OCI-LY7 (cell line): ENCODE measurements around the gene FAM185A. TPM values are rescaled to one million over a fixed set of nuclear protein-coding genes. Genes with fewer than 3 reads are reported as not detected.

Source experiments
- BruUV-seq: library from RNA; stranded (reverse); fragments of 400-500 nt; replicated peaks from 2 replicates; lab custom pipeline; 2021; lab: Mats Ljungman, UMichigan
- CTCF ChIA-PET: fragments of 300-600 bp; sonication (Branson Sonifier 250); formaldehyde crosslinking; loops from one replicate; lab custom pipeline; 2022; ENCODE audit warnings: antibody characterized with exemption; ENCODE audit not compliant: unreplicated experiment; lab: Charles Lee
- POLR2A ChIA-PET: fragments of 300-600 bp; sonication (Branson Sonifier 250); formaldehyde crosslinking; loops from one replicate; lab custom pipeline; 2022; ENCODE audit warnings: antibody characterized with exemption; lab: Charles Lee
- DNase-seq: peaks from one replicate; pipeline ENCODE4 v3.0.0-alpha.2; 2015; ENCODE audit warnings: low spot score
- H2AFZ ChIP-seq: fragments of 200-600 bp; sonication (generic), shearing (Covaris generic); 2 replicates; pipeline ENCODE4 v1.6.1; 2014; ENCODE audit warnings: mild to moderate bottlenecking, antibody characterized with exemption, low read length, moderate library complexity
- H3K27ac ChIP-seq: fragments of 200-600 bp; sonication (generic); 2 replicates; pipeline ENCODE4 v1.5.1; 2014; ENCODE audit warnings: mixed run types, low read depth, mild to moderate bottlenecking, moderate library complexity, low read length, inconsistent platforms; ENCODE audit not compliant: poor library complexity, severe bottlenecking
- H3K36me3 ChIP-seq: fragments of 200-600 bp; sonication (generic); 2 replicates; pipeline ENCODE4 v1.6.1; 2014; ENCODE audit warnings: mild to moderate bottlenecking, antibody characterized with exemption, low read length, moderate library complexity, mixed read lengths; ENCODE audit not compliant: insufficient read depth
- H3K4me1 ChIP-seq: fragments of 200-600 bp; sonication (generic); 2 replicates; pipeline ENCODE4 v1.5.1; 2014; ENCODE audit warnings: mild to moderate bottlenecking, low read length; ENCODE audit not compliant: insufficient read depth, poor library complexity, severe bottlenecking
- H3K4me2 ChIP-seq: fragments of 200-600 bp; sonication (generic); 2 replicates; pipeline ENCODE4 v1.6.1; 2014; ENCODE audit warnings: mild to moderate bottlenecking, low read length
- H3K4me3 ChIP-seq: fragments of 200-600 bp; sonication (generic); 2 replicates; pipeline ENCODE4 v1.5.1; 2014; ENCODE audit warnings: mild to moderate bottlenecking, low read depth, low read length; ENCODE audit not compliant: poor library complexity, severe bottlenecking
- H3K79me2 ChIP-seq: fragments of 200-600 bp; sonication (generic); 2 replicates; pipeline ENCODE4 v1.6.1; 2016; ENCODE audit warnings: low read depth, mild to moderate bottlenecking, low read length, moderate library complexity, mixed read lengths; ENCODE audit not compliant: insufficient read depth
- H3K9me2 ChIP-seq: fragments of 200-600 bp; sonication (generic); 2 replicates; pipeline ENCODE4 v1.6.1; 2016; ENCODE audit warnings: mild to moderate bottlenecking, low read length, mixed read lengths; ENCODE audit not compliant: insufficient read depth
- H3K9me3 ChIP-seq: fragments of 200-600 bp; sonication (generic); 2 replicates; pipeline ENCODE4 v1.6.1; 2014; ENCODE audit warnings: mild to moderate bottlenecking, mixed run types, low read length, mixed read lengths
- H4K20me1 ChIP-seq: fragments of 200-600 bp; sonication (generic); 2 replicates; pipeline ENCODE4 v1.6.1; 2014; ENCODE audit warnings: mild to moderate bottlenecking, antibody characterized with exemption, low read length, moderate library complexity, mixed read lengths; ENCODE audit not compliant: insufficient read depth
- EZH2phosphoT487 ChIP-seq: fragments of 200-600 bp; sonication (generic); IDR thresholded peaks from 2 replicates; pipeline ENCODE4 v1.6.1; 2018; ENCODE audit warnings: low read depth, borderline replicate concordance, mild to moderate bottlenecking, mixed run types, antibody characterized with exemption, low read length, moderate library complexity, mixed read lengths
- intact Hi-C: fragments of 100-400 bp; cut with micrococcal nuclease; formaldehyde crosslinking; loops from one replicate; pipeline ENCODE4 v1.10.0; 2022; ENCODE audit not compliant: unreplicated experiment
- total RNA-seq, 2 experiments: library from RNA; depleted of rRNA in 1 of 2; stranded (reverse); fragments of >200 nt in 1 of 2; shearing (Covaris generic) in 1 of 2; gene quantifications; 2 replicates each; pipeline ENCODE4 v1.2.3, GENCODE V29; 2014 to 2022
- TF ChIP-seq, protein P1 (sequence below): fragments of 200-600 bp; sonication (generic); conservative IDR thresholded peaks from 2 replicates; pipeline ENCODE4 v1.5.1; 2014; ENCODE audit warnings: mild to moderate bottlenecking, antibody characterized with exemption, low read length, moderate library complexity, mixed read lengths

The FAM185A gene
- total RNA-seq, 2 experiments from 2014 or later, result 10.3 to 10.4 TPM

DNA sequence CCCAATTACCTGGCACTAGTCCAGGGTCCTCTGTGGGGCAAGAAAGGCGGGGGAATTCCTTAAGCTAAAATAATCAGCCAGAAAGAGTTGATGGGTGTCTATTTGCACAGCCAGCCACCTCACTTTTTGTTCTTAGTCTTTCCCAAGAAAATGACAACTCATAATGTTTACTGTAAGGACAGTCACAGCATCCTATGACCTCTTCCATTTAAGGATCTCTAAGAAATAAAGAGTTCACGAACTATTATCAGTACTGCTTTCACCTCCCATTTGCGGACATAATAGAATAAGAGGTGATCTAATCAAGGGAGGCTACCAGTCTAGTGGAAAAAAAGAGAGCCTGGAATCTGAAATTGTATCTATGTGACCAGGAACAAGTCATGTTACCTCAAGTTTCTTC is 91.6 kb downstream of the FAM185A start:
- Histone ChIP-seq H3K9me3 (no peaks in the 10 kb centered on the region), H3K9me2 (no peaks in the 10 kb centered on the region), H3K4me3 (no peak overlapping the region), H3K4me1 (no peaks in the 10 kb centered on the region), H3K36me3 (no peaks in the 10 kb centered on the region), H3K79me2 (no peaks in the 10 kb centered on the region), H4K20me1 (no peaks in the 10 kb centered on the region), H3K27ac (no peak overlapping the region), H2AFZ (no peak overlapping the region), H3K4me2 (no peak overlapping the region)
- DNase-seq, result no peak
- CTCF ChIA-PET, result no interaction called here
- POLR2A ChIA-PET, result no interaction called here
- intact Hi-C loops, result no loop called here
- BruUV-seq, result no TSS peak
- TF ChIP-seq, protein P1, sequence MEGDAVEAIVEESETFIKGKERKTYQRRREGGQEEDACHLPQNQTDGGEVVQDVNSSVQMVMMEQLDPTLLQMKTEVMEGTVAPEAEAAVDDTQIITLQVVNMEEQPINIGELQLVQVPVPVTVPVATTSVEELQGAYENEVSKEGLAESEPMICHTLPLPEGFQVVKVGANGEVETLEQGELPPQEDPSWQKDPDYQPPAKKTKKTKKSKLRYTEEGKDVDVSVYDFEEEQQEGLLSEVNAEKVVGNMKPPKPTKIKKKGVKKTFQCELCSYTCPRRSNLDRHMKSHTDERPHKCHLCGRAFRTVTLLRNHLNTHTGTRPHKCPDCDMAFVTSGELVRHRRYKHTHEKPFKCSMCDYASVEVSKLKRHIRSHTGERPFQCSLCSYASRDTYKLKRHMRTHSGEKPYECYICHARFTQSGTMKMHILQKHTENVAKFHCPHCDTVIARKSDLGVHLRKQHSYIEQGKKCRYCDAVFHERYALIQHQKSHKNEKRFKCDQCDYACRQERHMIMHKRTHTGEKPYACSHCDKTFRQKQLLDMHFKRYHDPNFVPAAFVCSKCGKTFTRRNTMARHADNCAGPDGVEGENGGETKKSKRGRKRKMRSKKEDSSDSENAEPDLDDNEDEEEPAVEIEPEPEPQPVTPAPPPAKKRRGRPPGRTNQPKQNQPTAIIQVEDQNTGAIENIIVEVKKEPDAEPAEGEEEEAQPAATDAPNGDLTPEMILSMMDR, result no peak
- no peak for TF ChIP-seq EZH2phosphoT487

DNA sequence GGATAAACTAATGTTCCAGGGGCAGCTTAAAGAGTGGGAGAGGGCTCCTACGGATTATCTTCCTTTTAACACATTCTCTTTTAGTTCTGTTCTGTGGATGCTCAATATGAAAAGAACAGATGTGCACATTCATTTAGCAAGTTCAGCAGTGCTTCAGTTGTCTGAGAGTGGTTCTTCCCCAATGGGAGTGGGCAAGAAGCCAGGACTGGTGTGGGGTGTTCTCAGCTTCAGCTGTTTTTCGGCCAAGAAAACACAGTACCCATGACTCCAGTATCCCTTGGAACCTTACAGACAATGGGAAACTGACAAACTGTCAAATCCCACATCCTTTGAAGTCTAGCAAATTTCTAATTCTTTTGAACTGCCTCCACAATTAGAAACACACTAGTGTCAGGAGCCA is 92.5 kb downstream of the FAM185A start:
- Histone ChIP-seq H3K4me1 (no peaks in the 10 kb centered on the region), H4K20me1 (no peaks in the 10 kb centered on the region), H3K4me2 (no peak overlapping the region), H3K9me2 (no peaks in the 10 kb centered on the region), H3K36me3 (no peaks in the 10 kb centered on the region), H3K9me3 (no peaks in the 10 kb centered on the region), H3K27ac (no peak overlapping the region), H3K79me2 (no peaks in the 10 kb centered on the region), H3K4me3 (no peak overlapping the region), H2AFZ (no peak overlapping the region)
- DNase-seq, result no peak
- ChIA-PET POLR2A (interaction anchor here (0.5 kb wide), 1 partner anchor 94 kb away, joined by 4 read pairs; no protein-coding TSS in a partner anchor), CTCF (no interaction called here)
- BruUV-seq, result no TSS peak
- intact Hi-C loops, result no loop called here
- TF ChIP-seq EZH2phosphoT487, result no peak
- TF ChIP-seq, protein P1, result no peak

DNA sequence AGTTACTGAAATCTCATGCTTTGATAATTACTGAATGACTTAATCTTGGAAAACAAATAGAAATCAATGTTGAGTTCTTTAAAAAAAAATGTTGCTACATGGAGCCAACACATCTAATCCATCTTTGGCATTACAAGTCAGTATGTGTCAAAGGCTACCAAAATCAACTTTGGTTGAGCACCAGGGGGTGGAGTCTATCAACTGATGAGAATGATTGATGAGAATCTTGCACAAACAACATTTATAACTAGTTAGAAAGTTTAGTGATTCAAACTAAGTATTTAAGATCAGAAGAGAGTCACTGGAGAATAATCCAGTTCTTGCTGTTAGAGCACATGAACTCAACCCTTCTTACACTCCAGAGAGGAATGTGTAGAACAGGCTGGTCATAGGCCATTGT is 93.5 kb downstream of the FAM185A start:
- POLR2A ChIA-PET, result interaction anchor here (0.6 kb wide), 1 partner anchor 538 kb away, joined by 4 read pairs; no protein-coding TSS in a partner anchor

More for the DNA sequence above, 93.5 kb downstream of the FAM185A start:
- H3K4me2 ChIP-seq, result no peak overlapping the region
- no peak overlapping the region for H3K27ac ChIP-seq
- BruUV-seq, result no TSS peak
- CTCF ChIA-PET, result no interaction called here
- H3K4me1 ChIP-seq, result no peaks in the 10 kb centered on the region
- no peaks in the 10 kb centered on the region for H3K9me2 ChIP-seq
- TF ChIP-seq EZH2phosphoT487, result no peak
- TF ChIP-seq, protein P1, result no peak
- no peak for DNase-seq
- H3K9me3 ChIP-seq, result no peaks in the 10 kb centered on the region
- intact Hi-C loops, result no loop called here
- no peaks in the 10 kb centered on the region for H3K36me3 ChIP-seq
- H2AFZ ChIP-seq, result no peak overlapping the region
- no peak overlapping the region for H3K4me3 ChIP-seq
- no peaks in the 10 kb centered on the region for H3K79me2 ChIP-seq
- no peaks in the 10 kb centered on the region for H4K20me1 ChIP-seq
